HG03565 (cell line): ENCODE data around the gene TMEM9B.

Experiments
- ATAC-seq: cut with Tn5 transposase; IDR thresholded peaks from one replicate; pipeline ENCODE4 v1.9.1; 2021; ENCODE audit warnings: mild to moderate bottlenecking, moderate library complexity; ENCODE audit not compliant: unreplicated experiment

The TMEM9B gene

GRCh38 chr11:8932564-8933180 is 31.6 kb downstream of the TMEM9B start, which contains the start of gene C11orf16:
Gene C11orf16 (minus strand): TSS chr11:8932947. CDS start chr11:8932308, 639 bp downstream.
- ATAC-seq = no peak

DNA sequence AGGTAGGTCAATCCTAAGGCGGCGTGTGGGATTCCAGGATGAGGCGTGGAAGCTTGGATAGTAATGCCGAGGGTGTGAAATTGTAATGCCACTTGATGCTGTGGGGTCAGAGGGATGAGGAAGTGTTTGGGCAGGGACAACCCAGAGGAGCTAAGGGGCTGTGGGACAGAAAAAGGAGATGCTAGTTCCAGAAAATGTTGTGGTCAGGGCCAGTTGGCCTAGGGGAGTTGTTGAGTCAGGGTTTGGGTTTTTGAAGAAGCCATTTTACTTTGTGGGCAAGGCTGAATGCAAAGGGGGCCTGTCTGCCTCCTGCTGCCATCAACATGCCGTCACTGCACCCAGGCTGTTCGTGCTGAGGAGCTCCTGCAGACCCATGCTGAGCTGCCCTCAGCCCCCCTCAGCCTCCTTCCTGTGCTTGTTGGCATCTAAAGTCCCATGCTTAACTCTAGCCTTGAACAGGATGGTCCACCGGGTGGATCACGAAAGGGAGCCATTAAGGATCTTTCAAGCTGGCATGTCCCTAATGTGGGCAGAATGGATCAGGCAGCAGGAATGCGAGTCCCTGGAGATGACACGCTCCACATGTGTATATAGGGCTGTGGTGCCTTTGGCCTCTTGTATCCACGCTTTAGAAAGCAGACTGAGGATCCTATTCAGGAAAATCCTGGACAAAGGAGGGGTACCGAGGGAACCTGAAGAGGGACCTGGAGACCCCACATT is 33.6 kb downstream of the TMEM9B start:
- ATAC-seq = no peak

GRCh38 chr11:8928981-8929615 is 35.1 kb downstream of the TMEM9B start:
- no peak for ATAC-seq

DNA sequence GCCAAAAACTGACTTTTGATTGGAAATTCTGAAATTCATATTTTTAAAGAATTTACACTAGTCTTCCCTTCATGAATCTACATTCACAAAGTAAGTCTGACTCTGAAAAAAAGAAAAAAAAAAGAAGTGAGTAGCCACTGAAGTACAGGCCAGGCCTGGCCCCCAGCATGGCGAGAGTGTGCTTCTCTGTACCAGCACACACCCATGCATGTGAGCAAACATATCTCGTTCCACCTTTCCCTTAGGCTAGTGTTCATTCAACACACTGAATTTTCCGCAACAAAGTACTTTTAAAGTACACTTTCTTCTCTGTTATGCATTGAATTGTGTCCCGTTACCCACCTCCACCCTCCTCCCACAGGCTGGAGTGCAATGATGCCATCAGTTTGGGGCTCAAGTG is 36.0 kb downstream of the TMEM9B start:
- ATAC-seq = no peak

- ATAC-seq = no peak
These were observed 37.0 kb downstream of the TMEM9B start for GRCh38 chr11:8927233-8927632.

- ATAC-seq = no peak
These were observed 38.0 kb downstream of the TMEM9B start for GRCh38 chr11:8926236-8926635.

GRCh38 chr11:8925711-8926110 is 38.5 kb downstream of the TMEM9B start:
- ATAC-seq = no peak

DNA sequence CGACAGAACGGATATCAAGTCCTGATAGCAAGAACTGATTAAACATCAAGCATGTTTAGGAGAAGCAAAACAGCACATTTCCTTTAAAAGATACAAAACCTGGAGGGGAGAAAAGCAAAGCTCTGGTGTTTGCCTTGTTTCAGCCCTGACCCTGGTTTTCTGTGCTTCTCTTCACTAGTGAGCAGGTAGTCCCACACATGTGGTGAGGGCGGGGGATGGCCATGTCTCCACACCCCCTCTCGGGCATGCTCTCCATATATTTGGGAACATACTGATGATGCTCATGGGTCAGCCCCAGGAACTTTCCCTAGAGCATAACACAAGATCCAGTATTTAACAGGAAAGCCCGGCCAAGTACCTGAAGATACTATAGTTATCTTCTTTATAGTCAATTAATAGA is 41.6 kb downstream of the TMEM9B start:
- no peak for ATAC-seq

DNA sequence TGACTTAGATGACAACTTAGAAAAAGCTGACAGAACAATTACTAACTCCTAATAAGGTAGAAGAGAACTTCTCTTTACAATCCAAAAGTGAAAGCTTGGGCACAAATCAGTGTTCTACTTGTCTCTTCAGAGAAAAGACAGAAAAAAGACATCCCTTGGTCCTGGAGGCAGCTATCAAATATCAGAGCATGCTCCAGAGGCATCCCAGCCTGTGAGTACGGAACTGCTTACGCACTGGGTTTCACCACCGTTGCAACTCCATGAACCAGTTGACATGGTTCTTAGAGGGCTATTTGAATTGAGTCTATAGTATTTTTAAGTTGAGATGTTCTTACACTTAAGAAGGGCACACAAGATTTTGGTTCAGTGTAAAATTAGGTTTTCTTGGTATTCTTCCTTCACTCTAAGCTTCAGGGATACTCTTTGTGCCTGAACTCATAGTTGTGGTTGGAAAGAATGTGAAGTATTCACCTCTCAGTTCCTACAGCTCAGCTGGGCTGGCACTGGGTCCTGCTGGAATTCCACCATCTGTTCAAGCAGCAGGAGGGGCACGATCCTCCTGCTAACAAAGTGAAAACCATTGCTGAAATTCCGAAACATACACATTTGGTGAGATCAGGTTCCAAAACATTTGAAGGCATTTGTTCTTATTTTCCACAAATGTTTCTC is 47.0 kb downstream of the TMEM9B start:
- ATAC-seq = no peak

- no peak for ATAC-seq
These were observed 49.6 kb downstream of the TMEM9B start for GRCh38 chr11:8914661-8915018.

DNA sequence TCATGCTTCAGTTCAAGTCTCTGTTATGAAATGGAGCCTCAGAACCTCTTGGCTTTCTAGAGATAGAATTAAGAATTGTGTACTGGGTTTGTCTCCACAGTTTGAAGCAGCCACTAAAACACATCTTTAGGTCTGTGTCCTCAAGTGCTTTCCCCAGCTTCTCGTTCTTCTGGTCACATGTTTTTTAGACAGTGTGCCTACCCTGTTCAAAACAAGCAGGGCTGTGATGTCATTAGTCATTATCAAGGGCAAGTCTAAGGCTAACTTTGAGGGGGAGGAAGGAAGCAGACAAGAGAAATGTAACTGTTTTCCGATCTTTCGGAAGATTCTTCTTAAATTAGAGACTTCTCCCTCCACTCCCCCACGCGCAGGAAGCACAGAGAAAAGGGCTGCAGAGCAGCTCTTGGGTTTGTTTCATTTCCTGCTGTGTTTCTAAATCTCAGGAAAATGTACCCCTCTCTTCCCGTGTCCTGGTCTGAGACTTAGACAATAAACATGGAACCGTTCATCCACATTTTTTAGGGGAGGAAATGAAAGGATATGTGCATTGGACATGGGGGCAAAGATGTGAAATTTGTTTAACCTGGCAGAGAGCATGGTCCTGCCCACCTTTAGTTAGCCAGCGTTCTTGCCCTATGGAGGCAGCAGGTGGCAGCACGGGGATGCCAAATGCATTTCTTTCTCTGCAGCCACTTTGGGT is 50.1 kb downstream of the TMEM9B start:
- no peak for ATAC-seq

DNA sequence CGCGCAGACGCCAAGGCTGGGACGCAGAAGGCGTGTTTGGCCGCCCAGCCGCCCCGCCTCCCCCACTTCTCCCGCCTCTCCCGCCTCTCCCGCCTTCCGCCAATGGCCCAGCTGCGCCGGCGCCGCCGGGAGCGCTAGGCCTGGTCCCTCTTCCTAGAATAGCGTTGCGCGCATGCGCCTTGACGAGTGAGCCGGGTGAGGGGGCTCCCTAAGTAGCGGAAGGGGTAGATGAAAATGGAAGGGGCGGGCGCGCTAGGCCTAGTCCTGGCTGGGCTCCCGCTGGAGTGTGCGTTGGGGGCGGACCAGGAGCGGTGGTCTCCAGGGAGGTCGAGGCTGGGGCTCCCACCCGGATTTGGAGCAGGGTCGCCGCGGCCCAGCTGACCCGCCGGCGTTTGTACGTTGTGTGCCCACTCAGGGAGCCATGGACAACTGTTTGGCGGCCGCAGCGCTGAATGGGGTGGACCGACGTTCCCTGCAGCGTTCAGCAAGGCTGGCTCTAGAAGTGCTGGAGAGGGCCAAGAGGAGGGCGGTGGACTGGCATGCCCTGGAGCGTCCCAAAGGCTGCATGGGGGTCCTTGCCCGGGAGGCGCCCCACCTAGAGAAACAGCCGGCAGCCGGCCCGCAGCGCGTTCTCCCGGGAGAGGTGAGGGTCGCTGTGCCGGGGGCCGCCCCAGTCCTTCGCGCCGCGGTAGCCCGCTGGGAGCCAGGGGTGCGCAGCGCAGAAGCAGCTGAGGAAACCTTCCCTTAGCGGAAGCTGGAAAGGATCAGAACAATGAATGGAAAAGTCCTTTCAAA is 53.0 kb downstream of the TMEM9B start, which contains the start of gene AKIP1:
Gene AKIP1 (plus strand): TSS at position 161 of the 795 bp plus-strand sequence. CDS start 261 bp downstream, at position 422.
- ATAC-seq = peak; percentile 81

DNA sequence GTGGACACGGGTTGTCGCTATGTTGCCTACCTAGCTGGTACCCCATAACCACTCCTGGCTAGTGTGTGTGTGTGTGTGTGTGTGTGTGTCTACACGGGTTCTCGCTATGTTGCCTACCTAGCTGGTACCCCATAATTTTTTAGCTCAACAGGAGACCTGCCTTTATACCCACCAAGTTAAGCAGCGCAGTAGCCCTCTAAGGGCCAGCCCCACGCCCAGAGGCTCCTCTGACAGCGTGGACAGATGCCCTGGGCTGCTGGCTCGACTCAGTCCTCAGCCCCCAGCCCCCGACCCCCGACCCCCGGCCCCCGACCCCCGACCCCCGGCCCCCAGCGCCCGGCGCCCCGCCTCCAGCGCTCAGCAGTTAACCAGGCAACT is 53.6 kb downstream of the TMEM9B start:
- no peak for ATAC-seq

- ATAC-seq = no peak
These were observed 56.1 kb downstream of the TMEM9B start for GRCh38 chr11:8908099-8908498.

DNA sequence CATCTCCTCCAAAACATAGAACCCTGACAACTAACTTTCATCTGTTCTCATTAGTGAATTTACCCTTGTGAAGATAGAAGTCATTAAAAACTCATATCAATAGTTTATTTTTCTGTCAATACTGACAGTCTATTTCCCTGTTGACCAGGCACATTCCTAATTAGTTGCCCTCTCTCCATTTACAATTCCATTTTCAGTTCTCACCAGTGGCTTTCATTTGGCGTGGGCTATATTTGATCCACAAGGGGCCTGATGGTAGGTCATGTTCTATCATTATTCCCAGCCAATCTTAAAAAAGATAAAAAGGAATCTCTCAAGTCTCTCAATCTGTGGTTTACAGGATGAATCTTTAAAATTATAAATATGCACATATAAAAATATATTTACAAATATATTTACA is 57.1 kb downstream of the TMEM9B start:
- ATAC-seq = no peak

- no peak for ATAC-seq
These were observed 58.6 kb downstream of the TMEM9B start for GRCh38 chr11:8905528-8906165.

GRCh38 chr11:8899119-8899753 is 65.0 kb downstream of the TMEM9B start:
- no peak for ATAC-seq
